ENCODE data around the gene PHF2.

DNA sequence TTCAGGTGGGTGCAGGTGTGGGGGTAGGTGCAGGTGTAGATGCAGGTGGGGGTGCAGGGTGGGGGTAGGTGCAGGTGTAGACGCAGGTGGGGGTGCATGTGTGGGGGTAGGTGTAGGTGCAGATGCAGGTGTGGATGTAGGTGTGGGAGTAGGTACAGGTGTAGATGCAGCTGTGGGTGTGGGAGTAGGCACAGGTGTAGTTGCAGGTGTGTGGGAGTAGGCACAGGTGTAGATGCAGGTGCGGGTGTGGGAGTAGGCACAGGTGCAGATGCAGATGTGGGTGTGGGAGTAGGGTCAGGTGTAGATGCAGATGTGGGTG is 94.6 kb downstream of the PHF2 start:
- TF ChIP-seq POLR2A (IDR thresholded peaks at IDR 0.05) = no peak
- TF ChIP-seq, protein P1, sequence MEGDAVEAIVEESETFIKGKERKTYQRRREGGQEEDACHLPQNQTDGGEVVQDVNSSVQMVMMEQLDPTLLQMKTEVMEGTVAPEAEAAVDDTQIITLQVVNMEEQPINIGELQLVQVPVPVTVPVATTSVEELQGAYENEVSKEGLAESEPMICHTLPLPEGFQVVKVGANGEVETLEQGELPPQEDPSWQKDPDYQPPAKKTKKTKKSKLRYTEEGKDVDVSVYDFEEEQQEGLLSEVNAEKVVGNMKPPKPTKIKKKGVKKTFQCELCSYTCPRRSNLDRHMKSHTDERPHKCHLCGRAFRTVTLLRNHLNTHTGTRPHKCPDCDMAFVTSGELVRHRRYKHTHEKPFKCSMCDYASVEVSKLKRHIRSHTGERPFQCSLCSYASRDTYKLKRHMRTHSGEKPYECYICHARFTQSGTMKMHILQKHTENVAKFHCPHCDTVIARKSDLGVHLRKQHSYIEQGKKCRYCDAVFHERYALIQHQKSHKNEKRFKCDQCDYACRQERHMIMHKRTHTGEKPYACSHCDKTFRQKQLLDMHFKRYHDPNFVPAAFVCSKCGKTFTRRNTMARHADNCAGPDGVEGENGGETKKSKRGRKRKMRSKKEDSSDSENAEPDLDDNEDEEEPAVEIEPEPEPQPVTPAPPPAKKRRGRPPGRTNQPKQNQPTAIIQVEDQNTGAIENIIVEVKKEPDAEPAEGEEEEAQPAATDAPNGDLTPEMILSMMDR (IDR thresholded peaks at IDR 0.05) = no peak
- no peak for TF ChIP-seq POLR2AphosphoS5 (IDR thresholded peaks at IDR 0.05)

Measured in breast epithelium (tissue), 3 donors.